GM23338 (cell line): ENCODE results near the gene PP2D1. TPM values are rescaled to one million over a fixed set of nuclear protein-coding genes. Genes with fewer than 3 reads are reported as not detected.

Source experiments
- ATAC-seq: fragments of 200-7000 bp; cut with Tn5 transposase; 3 replicates; pipeline ENCODE4 v1.9.1; 2020
- DNase-seq: peaks from one replicate; pipeline ENCODE4 v3.0.0-alpha.2; 2015; ENCODE audit warnings: low spot score
- H2AFZ ChIP-seq: fragments of 200-600 bp; sonication (generic); 2 replicates; pipeline ENCODE4 v1.8.0; 2016; ENCODE audit warnings: antibody characterized with exemption, mild to moderate bottlenecking, moderate library complexity
- H3F3A ChIP-seq: fragments of 200-600 bp; sonication (generic); replicated peaks from 2 replicates; pipeline ENCODE4 v1.8.0; 2017; ENCODE audit warnings: antibody characterized with exemption, mixed run types, low read depth
- H3K27ac ChIP-seq: fragments of 200-600 bp; sonication (generic); 2 replicates; pipeline ENCODE4 v1.6.1; 2016; ENCODE audit warnings: low read depth
- H3K27me3 ChIP-seq: fragments of 200-600 bp; sonication (generic); 2 replicates; pipeline ENCODE4 v1.8.0; 2016; ENCODE audit warnings: mild to moderate bottlenecking, mixed run types, moderate library complexity; ENCODE audit not compliant: insufficient read depth
- H3K36me3 ChIP-seq: fragments of 200-600 bp; sonication (generic); 2 replicates; pipeline ENCODE4 v1.8.0; 2016; ENCODE audit warnings: mild to moderate bottlenecking; ENCODE audit not compliant: insufficient read depth
- H3K4me1 ChIP-seq: fragments of 200-600 bp; sonication (generic); 2 replicates; pipeline ENCODE4 v1.8.0; 2016; ENCODE audit warnings: mild to moderate bottlenecking, moderate library complexity; ENCODE audit not compliant: insufficient read depth
- H3K4me2 ChIP-seq: fragments of 200-600 bp; sonication (generic); 2 replicates; pipeline ENCODE4 v1.7.1; 2017; ENCODE audit warnings: mixed run types
- H3K4me3 ChIP-seq: fragments of 200-600 bp; sonication (generic); 2 replicates; pipeline ENCODE4 v1.6.1; 2016; ENCODE audit warnings: mixed run types
- H3K79me2 ChIP-seq: fragments of 200-600 bp; sonication (generic); replicated peaks from 2 replicates; pipeline ENCODE4 v1.8.0; 2017; ENCODE audit warnings: mild to moderate bottlenecking; ENCODE audit not compliant: insufficient read depth
- H3K9me2 ChIP-seq: fragments of 200-600 bp; sonication (generic); 2 replicates; pipeline ENCODE4 v1.8.0; 2017; ENCODE audit not compliant: insufficient read depth
- H4K20me1 ChIP-seq: fragments of 200-600 bp; sonication (generic); replicated peaks from 2 replicates; pipeline ENCODE4 v1.8.0; 2017; ENCODE audit warnings: mild to moderate bottlenecking; ENCODE audit not compliant: insufficient read depth
- H3K27ac Mint-ChIP-seq: 2 replicates; pipeline ENCODE4 v1.8.0; 2020; ENCODE audit warnings: inconsistent platforms, mild to moderate bottlenecking, moderate library complexity, mixed read lengths
- H3K27me3 Mint-ChIP-seq: 3 replicates; pipeline ENCODE4 v1.8.0; 2022; ENCODE audit warnings: low read depth, mild to moderate bottlenecking, moderate library complexity, mixed read lengths, inconsistent platforms; ENCODE audit not compliant: insufficient read depth, poor library complexity
- H3K36me3 Mint-ChIP-seq: 3 replicates; pipeline ENCODE4 v1.8.0; 2021; ENCODE audit warnings: low read depth, mild to moderate bottlenecking, inconsistent platforms, moderate library complexity, mixed read lengths
- H3K4me1 Mint-ChIP-seq: 3 replicates; pipeline ENCODE4 v1.8.0; 2020; ENCODE audit warnings: mild to moderate bottlenecking, inconsistent platforms, mixed read lengths
- H3K4me3 Mint-ChIP-seq: 3 replicates; pipeline ENCODE4 v1.8.0; 2021; ENCODE audit warnings: moderate library complexity, mild to moderate bottlenecking, inconsistent platforms, mixed read lengths
- H3K9me3 Mint-ChIP-seq: 3 replicates; pipeline ENCODE4 v1.8.0; 2020; ENCODE audit warnings: moderate library complexity, mild to moderate bottlenecking, inconsistent platforms, mixed read lengths
- CREB1 ChIP-seq: fragments of 250-450 bp; sonication (Bioruptor Pico); IDR thresholded peaks from 2 replicates; pipeline ENCODE4 v1.5.0; 2020; ENCODE audit warnings: low read depth, mild to moderate bottlenecking, moderate library complexity
- CTCF ChIP-seq, 2 experiments: fragments of 200-600 bp in 1 of 2; sonication (generic) in 1 of 2; conservative IDR thresholded peaks; 2 replicates each; pipeline versions ENCODE4 v1.5.1 to v1.6.1; 2016 to 2017; ENCODE audit warnings: antibody characterized with exemption in 2 of 2, low read depth in 2 of 2, mild to moderate bottlenecking in 2 of 2, moderate library complexity in 1 of 2
- ETS1 ChIP-seq: IDR thresholded peaks from 2 replicates; pipeline ENCODE4 v1.6.1; 2016; ENCODE audit warnings: antibody characterized with exemption
- EZH2phosphoT487 ChIP-seq: fragments of 200-600 bp; sonication (generic); IDR thresholded peaks from one replicate; pipeline ENCODE4 v1.8.1; 2018; ENCODE audit warnings: antibody characterized with exemption; ENCODE audit not compliant: unreplicated experiment
- JUNB ChIP-seq: IDR thresholded peaks from one replicate; pipeline ENCODE4 v1.6.1; 2016; ENCODE audit warnings: antibody characterized with exemption; ENCODE audit not compliant: unreplicated experiment
- NANOG ChIP-seq: IDR thresholded peaks from 2 replicates; pipeline ENCODE4 v1.6.1; 2016; ENCODE audit warnings: antibody characterized with exemption, borderline replicate concordance
- REST ChIP-seq: IDR thresholded peaks from one replicate; pipeline ENCODE4 v1.6.1; 2018; ENCODE audit warnings: antibody characterized with exemption; ENCODE audit not compliant: unreplicated experiment
- STAT1 ChIP-seq: IDR thresholded peaks from one replicate; pipeline ENCODE4 v1.6.1; 2016; ENCODE audit warnings: antibody characterized with exemption; ENCODE audit not compliant: unreplicated experiment
- ZNF114 ChIP-seq: fragments of 250-450 bp; sonication (Bioruptor Pico); IDR thresholded peaks from 2 replicates; pipeline ENCODE4 v1.5.0; 2020; ENCODE audit warnings: mild to moderate bottlenecking, moderate library complexity
- ZNF331 ChIP-seq: fragments of 250-450 bp; sonication (Bioruptor Pico); IDR thresholded peaks from 2 replicates; pipeline ENCODE4 v1.5.0; 2020; ENCODE audit warnings: low read depth, mild to moderate bottlenecking, moderate library complexity
- polyA plus RNA-seq: library from polyadenylated mRNA; unstranded; fragments of >200 nt; fragmentation: Nextera tagmentation; extraction: Ambion mirVana; gene quantifications from 2 replicates; pipeline ENCODE4 v1.2.1, GENCODE V29; 2016
- total RNA-seq: library from RNA; depleted of rRNA; stranded (reverse); fragments of >200 nt; shearing (Covaris generic); gene quantifications from 2 replicates; pipeline ENCODE4 v1.2.3, GENCODE V29; 2014

PP2D1 gene
- total and polyA plus RNA-seq, 2 experiments from 2014 or later: 0.40 TPM; not detected in 1

GRCh38 chr3:20039466-20039764 is 27.4 kb upstream of the PP2D1 start:
- no peak for ATAC-seq
- DNase-seq: no peak
- Histone ChIP-seq H3K4me1 (peaks cover 14% of the 10 kb centered on the region), H3K79me2 (no peaks in the 10 kb centered on the region), H3K9me2 (no peaks in the 10 kb centered on the region), H3K27me3 (peaks cover 29% of the 10 kb centered on the region), H3K36me3 (no peaks in the 10 kb centered on the region), H3K4me2 (peak overlapping the region; percentile 86), H3K4me3 (peak overlapping the region; percentile 78), H2AFZ (peak overlapping the region; percentile 96), H3K27ac (no peak overlapping the region), H4K20me1 (no peaks in the 10 kb centered on the region; the same call in 1 of the 2 replicates), H3F3A (peaks cover 8% of the 10 kb centered on the region)
- H3K27ac Mint-ChIP-seq: no peak overlapping the region
- no peaks in the 10 kb centered on the region; the same call in 2 of the 3 replicates for H3K9me3 Mint-ChIP-seq
- H3K4me3 Mint-ChIP-seq: peak overlapping the region; percentile 79
- H3K4me1 Mint-ChIP-seq: peaks cover 16% of the 10 kb centered on the region
- H3K27me3 Mint-ChIP-seq: peaks cover 19% of the 10 kb centered on the region
- no peaks in the 10 kb centered on the region; the same call in 2 of the 3 replicates for H3K36me3 Mint-ChIP-seq
- no peak for TF ChIP-seq CTCF (conservative IDR thresholded peaks at IDR 0.05; ENCODE audit: low read depth in 2 of 2)
- no peak for TF ChIP-seq STAT1
- TF ChIP-seq ZNF114 (CRISPR knock-in tag): no peak
- TF ChIP-seq EZH2phosphoT487: no peak
- no peak for TF ChIP-seq JUNB
- TF ChIP-seq REST: no peak

- Mint-ChIP-seq H3K4me3 (peak overlapping the region; percentile 79), H3K27me3 (peaks cover 19% of the 10 kb centered on the region), H3K4me1 (peaks cover 16% of the 10 kb centered on the region), H3K36me3 (no peaks in the 10 kb centered on the region; the same call in 2 of the 3 replicates), H3K9me3 (no peaks in the 10 kb centered on the region; the same call in 2 of the 3 replicates), H3K27ac (no peak overlapping the region)
- Histone ChIP-seq H3K27ac (no peak overlapping the region), H3K4me1 (peaks cover 14% of the 10 kb centered on the region), H4K20me1 (no peaks in the 10 kb centered on the region; the same call in 1 of the 2 replicates), H3K9me2 (no peaks in the 10 kb centered on the region), H3F3A (peaks cover 8% of the 10 kb centered on the region), H3K27me3 (peaks cover 29% of the 10 kb centered on the region), H3K36me3 (no peaks in the 10 kb centered on the region), H2AFZ (peak overlapping the region; percentile 96), H3K79me2 (no peaks in the 10 kb centered on the region), H3K4me2 (peak overlapping the region; percentile 86), H3K4me3 (peak overlapping the region; percentile 78)
- ATAC-seq: no peak
- no peak for DNase-seq
- TF ChIP-seq JUNB: no peak
- no peak for TF ChIP-seq ETS1
- TF ChIP-seq REST: no peak
- no peak for TF ChIP-seq ZNF331 (CRISPR knock-in tag)
- TF ChIP-seq EZH2phosphoT487: no peak
- no peak for TF ChIP-seq STAT1
- no peak for TF ChIP-seq ZNF114 (CRISPR knock-in tag)
- TF ChIP-seq CTCF (conservative IDR thresholded peaks at IDR 0.05; ENCODE audit: low read depth in 2 of 2): no peak
- no peak for TF ChIP-seq NANOG
- no peak for TF ChIP-seq CREB1 (CRISPR knock-in tag)
These were observed 26.8 kb upstream of the PP2D1 start for GRCh38 chr3:20038699-20039465.
